ENCODE data around the gene GJA8.
A peak's percentile ranks its signal among the peaks of the same experiment; 100 is the strongest.
"Not testable (repeated sequence)": the region's sequence is repeated elsewhere in the genome, so short reads cannot be mapped to it uniquely, and the experiment has no call there.

Gene GJA8

GRCh38 chr1:147902253-147902845 is at the start of gene GJA8:
Gene GJA8, plus strand, starts transcription at chr1:147902795. Its CDS starts 5,161 bp downstream, at chr1:147907956.
- no peak for DNase-seq

GRCh38 chr1:147853391-147853790 is 49.2 kb upstream of the GJA8 start:
- DNase-seq, result peak; percentile 34

- not testable (repeated sequence) for DNase-seq
These were observed 47.6 kb upstream of the GJA8 start for GRCh38 chr1:147854989-147855388.

GRCh38 chr1:147855996-147856395 is 46.6 kb upstream of the GJA8 start:
- DNase-seq, result not testable (repeated sequence)

- DNase-seq, result not testable (repeated sequence)
These were observed 35.4 kb upstream of the GJA8 start for GRCh38 chr1:147867204-147867603.

- DNase-seq, result no peak
These were observed 24.6 kb upstream of the GJA8 start for GRCh38 chr1:147878022-147878421.

GRCh38 chr1:147879911-147880310 is 22.7 kb upstream of the GJA8 start:
- DNase-seq, result no peak

GRCh38 chr1:147882535-147882934 is 20.1 kb upstream of the GJA8 start:
- DNase-seq, result no peak

GRCh38 chr1:147890177-147890790 is 12.3 kb upstream of the GJA8 start:
- DNase-seq, result peak; percentile 29

- DNase-seq, result no peak
These were observed 11.5 kb upstream of the GJA8 start for GRCh38 chr1:147891088-147891487.

- DNase-seq, result no peak
These were observed 10.4 kb upstream of the GJA8 start for GRCh38 chr1:147892216-147892615.

- peak; percentile 47 for DNase-seq
These were observed 9.8 kb upstream of the GJA8 start for GRCh38 chr1:147892731-147893214.

- DNase-seq, result no peak
These were observed 7.5 kb upstream of the GJA8 start for GRCh38 chr1:147895123-147895522.

GRCh38 chr1:147897029-147897752 is 5.4 kb upstream of the GJA8 start:
- no peak for DNase-seq

GRCh38 chr1:147897789-147898188 is 4.8 kb upstream of the GJA8 start:
- DNase-seq, result no peak

GRCh38 chr1:147904726-147905125 is 2.1 kb downstream of the GJA8 start:
- no peak for DNase-seq

- no peak for DNase-seq
These were observed 5.4 kb downstream of the GJA8 start for GRCh38 chr1:147907786-147908509.

GRCh38 chr1:147912553-147912952 is 10.0 kb downstream of the GJA8 start:
- DNase-seq, result no peak

GRCh38 chr1:147913362-147913942 is 10.9 kb downstream of the GJA8 start:
- no peak for DNase-seq

GRCh38 chr1:147919896-147920295 is 17.3 kb downstream of the GJA8 start:
- DNase-seq, result no peak

GRCh38 chr1:147924813-147925212 is 22.2 kb downstream of the GJA8 start:
- no peak for DNase-seq

GRCh38 chr1:147927215-147927614 is 24.6 kb downstream of the GJA8 start:
- DNase-seq, result not testable (repeated sequence)

- not testable (repeated sequence) for DNase-seq
These were observed 25.1 kb downstream of the GJA8 start for GRCh38 chr1:147927689-147928088.
